ENCODE results near the gene TUBB1.

DNA sequence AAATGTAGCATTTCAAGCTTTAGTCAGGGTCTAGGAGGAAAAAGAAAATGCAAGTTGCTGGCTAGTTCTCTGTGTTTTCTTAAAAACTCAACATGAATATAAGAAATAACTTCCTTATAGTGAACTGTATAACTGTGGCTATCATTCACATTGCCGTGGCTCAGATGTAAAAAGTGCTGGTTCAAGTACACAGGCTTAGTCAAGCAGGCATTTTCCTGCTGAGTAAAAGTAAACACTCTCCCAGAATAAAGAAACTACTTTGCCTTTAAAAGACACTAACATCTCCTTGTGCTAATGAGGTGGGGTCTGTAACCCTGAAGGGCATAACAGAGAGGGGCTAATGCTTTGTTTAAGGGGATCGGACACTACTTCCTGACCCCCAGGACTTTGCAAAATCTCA lies 9.6 kb downstream of the TUBB1 start:
- TF ChIP-seq, protein P1, sequence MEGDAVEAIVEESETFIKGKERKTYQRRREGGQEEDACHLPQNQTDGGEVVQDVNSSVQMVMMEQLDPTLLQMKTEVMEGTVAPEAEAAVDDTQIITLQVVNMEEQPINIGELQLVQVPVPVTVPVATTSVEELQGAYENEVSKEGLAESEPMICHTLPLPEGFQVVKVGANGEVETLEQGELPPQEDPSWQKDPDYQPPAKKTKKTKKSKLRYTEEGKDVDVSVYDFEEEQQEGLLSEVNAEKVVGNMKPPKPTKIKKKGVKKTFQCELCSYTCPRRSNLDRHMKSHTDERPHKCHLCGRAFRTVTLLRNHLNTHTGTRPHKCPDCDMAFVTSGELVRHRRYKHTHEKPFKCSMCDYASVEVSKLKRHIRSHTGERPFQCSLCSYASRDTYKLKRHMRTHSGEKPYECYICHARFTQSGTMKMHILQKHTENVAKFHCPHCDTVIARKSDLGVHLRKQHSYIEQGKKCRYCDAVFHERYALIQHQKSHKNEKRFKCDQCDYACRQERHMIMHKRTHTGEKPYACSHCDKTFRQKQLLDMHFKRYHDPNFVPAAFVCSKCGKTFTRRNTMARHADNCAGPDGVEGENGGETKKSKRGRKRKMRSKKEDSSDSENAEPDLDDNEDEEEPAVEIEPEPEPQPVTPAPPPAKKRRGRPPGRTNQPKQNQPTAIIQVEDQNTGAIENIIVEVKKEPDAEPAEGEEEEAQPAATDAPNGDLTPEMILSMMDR (IDR thresholded peaks at IDR 0.05), result no peak
- no peak for TF ChIP-seq EZH2phosphoT487 (IDR thresholded peaks at IDR 0.05)
- TF ChIP-seq EZH2 (IDR thresholded peaks at IDR 0.05), result no peak
